ENCODE data around the gene BRSK1. TPM values are rescaled to one million over a fixed set of nuclear protein-coding genes. Genes with fewer than 3 reads are reported as not detected.

BRSK1 gene
- total RNA-seq, 6 donors from 2014 or later = 1.0 to 2.7 (median 1.1) TPM; not detected in 1

GRCh38 chr19:55333870-55334269 is 50.1 kb downstream of the BRSK1 start:
- Histone ChIP-seq H3K27ac (no peak overlapping the region), H3K9me3 (no peaks in the 10 kb centered on the region), H3K27me3 (no peaks in the 10 kb centered on the region), H3K4me3 (no peak overlapping the region), H3K4me1 (peaks cover 0 to 7% (median 4%) of the 10 kb centered on the region in 4 donors), H3K36me3 (no peaks in the 10 kb centered on the region)
- 74 to 76% methylated on average over 11 of the region's 11 CpGs for WGBS, 2 donors
- DNase-seq (no peak), ATAC-seq (ENCODE audit: low FRiP score in 2 of 2) (no peak)
- TF ChIP-seq POLR2A (IDR thresholded peaks at IDR 0.05) (no peak), CTCF (IDR thresholded peaks at IDR 0.05) (no peak), POLR2AphosphoS5 (IDR thresholded peaks at IDR 0.05) (no peak), EP300 (IDR thresholded peaks at IDR 0.05) (no peak)

DNA sequence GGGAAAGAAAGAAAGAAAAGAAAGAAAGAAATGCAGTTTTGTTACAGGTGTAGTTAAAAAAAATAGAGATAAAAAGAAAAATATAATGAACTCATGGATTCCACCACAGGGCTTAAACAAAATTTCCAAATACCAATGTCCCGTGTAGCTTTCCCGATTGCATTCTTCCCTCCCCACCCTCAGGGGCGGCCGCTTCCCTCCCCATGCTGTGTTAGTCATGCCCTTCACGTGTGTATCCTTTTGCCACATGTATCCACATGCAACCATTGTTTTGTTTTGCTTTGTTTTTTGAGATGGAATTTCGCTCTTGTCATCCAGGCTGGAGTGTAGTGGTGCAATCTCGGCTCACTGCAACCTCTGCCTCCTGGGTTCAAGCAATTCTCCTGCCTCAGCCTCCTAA is 52.3 kb downstream of the BRSK1 start:
- DNase-seq (no peak), ATAC-seq (ENCODE audit: low FRiP score in 2 of 2) (no peak)
- WGBS, 2 donors = 72 to 79% methylated on average over 7 of the region's 7 CpGs
- Histone ChIP-seq H3K27me3 (no peaks in the 10 kb centered on the region), H3K4me1 (peaks cover 12 to 19% (median 15%) of the 10 kb centered on the region in 4 donors), H3K36me3 (no peaks in the 10 kb centered on the region), H3K4me3 (no peak overlapping the region), H3K9me3 (no peaks in the 10 kb centered on the region), H3K27ac (no peak overlapping the region)
- no peak for TF ChIP-seq POLR2AphosphoS5 (IDR thresholded peaks at IDR 0.05)
- no peak for TF ChIP-seq EP300 (IDR thresholded peaks at IDR 0.05)
- no peak for TF ChIP-seq CTCF (IDR thresholded peaks at IDR 0.05)
- TF ChIP-seq POLR2A (IDR thresholded peaks at IDR 0.05) = no peak

DNA sequence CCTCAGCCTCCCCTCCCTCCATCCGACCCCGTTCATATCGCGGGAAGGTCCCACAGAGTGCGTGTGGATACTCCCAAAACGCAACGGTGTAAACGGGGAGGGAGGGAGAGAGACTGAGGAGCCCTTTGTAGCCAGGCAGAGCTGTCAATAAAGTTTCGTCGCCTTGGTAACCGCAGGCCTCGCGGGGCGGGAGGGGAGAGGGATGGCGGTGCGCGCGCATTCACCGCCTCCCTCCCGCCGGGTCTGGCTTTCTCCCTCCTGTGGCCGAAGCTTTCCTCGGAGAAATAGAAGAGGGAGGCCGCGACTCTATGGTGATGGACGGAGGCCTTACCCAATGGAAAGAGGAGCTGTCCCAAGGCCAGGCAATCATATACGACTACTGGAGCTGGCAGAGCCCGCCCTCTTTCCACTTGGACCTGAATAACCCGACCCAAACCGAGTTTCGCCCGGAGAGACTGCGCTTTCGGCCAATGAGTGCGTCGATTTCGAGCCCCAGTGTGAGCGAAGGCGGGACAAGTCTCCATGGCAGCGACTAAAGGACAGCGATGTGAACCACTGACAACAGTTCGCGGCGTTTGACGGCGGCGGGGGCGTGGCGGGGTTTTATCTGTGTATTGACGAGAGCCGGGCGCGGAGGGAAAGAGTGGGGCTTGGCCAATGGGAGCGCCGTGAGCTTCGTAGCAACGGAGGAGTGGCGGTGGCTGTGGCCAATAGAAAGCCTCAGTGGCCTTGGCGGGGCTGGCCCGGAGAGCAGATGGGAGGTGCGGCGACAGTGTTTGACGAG is 55.5 kb downstream of the BRSK1 start, which contains the start of gene KMT5C:
Gene KMT5C (plus strand): TSS at position 772 of the 784 bp plus-strand sequence. CDS start 2,061 bp downstream, outside the sequence.
- Histone ChIP-seq H3K27ac (peak within 1 kb of the TSS; percentile 92 to 94 (median 94)), H3K9me3 (no peaks in the 10 kb centered on the region), H3K4me3 (peak within 1 kb of the TSS; percentile 71 to 87 (median 80)), H3K4me1 (peaks cover 17 to 26% (median 20%) of the 10 kb centered on the region in 4 donors), H3K27me3 (no peaks in the 10 kb centered on the region), H3K36me3 (peaks cover 0 to 17% (median 14%) of the 10 kb centered on the region in 4 donors)
- DNase-seq (peak; percentile 100), ATAC-seq (ENCODE audit: low FRiP score in 2 of 2) (peak; percentile 95 to 97)
- WGBS, 2 donors = 0% methylated on average over 18 to 61 of the region's 63 CpGs
- TF ChIP-seq POLR2AphosphoS5 (IDR thresholded peaks at IDR 0.05) (peak; percentile 92 to 97), EP300 (IDR thresholded peaks at IDR 0.05) (no peak), POLR2A (IDR thresholded peaks at IDR 0.05) (peak in 2 of 4 donors; percentile 24 to 96), CTCF (IDR thresholded peaks at IDR 0.05) (peak; percentile 17 to 81 (median 64))

DNA sequence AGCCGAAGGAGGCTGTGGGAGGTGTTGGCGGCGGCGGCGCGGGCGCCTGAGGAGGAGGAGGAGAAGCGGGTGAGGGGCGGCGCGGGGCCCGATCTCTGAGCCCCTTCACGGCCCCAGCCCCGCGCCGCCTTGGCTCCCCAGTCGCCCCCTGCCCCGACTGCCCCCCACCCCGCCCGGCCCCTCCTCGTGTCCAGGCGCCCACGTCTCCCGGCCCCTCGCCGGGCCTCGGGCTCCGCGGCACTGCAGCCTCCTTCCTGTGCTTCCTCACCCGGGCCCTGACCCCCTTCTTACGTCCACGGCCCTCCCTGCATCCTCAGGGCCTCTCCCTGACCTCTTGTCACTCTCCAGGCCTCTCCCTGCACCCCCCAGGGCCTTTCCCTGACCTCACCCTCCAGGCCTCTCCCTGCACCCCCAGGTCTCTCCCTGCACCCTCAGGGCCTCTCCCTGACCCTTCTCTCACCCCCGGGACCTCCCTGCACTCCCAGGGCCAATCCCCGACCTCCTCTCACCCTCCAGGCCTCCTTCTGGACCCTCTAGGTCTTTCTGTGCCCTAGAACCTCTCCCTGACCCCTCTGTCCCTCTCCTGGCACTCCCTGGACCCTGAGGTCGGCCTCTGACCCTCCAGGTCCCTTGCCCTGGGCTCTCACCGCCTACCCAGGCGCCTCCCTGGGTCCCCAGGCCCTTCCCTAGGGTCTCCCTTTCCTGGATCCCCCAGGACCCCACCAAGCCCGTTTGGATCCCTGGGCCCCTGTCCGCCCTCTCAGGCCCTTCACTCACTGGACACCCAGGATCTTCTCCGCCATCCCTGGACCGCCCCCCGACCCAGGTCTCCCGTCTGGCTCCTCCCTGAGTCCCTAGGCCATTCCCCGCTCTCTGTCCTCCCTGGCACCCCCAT is 56.3 kb downstream of the BRSK1 start:
- H3K27ac ChIP-seq = peak overlapping the region; percentile 89 to 94 (median 91)
- H3K27me3 ChIP-seq = no peaks in the 10 kb centered on the region
- no peak for DNase-seq
- H3K9me3 ChIP-seq = no peaks in the 10 kb centered on the region
- 6 to 18% methylated on average over 12 to 35 of the region's 44 CpGs for WGBS, 2 donors
- peaks cover 17 to 26% (median 20%) of the 10 kb centered on the region in 4 donors for H3K4me1 ChIP-seq
- H3K4me3 ChIP-seq = peak overlapping the region; percentile 71 to 87 (median 80)
- TF ChIP-seq POLR2A (IDR thresholded peaks at IDR 0.05) (peak in 2 of 4 donors; percentile 47 to 69), EP300 (IDR thresholded peaks at IDR 0.05) (no peak), POLR2AphosphoS5 (IDR thresholded peaks at IDR 0.05) (no peak), CTCF (IDR thresholded peaks at IDR 0.05) (no peak)
- ATAC-seq (ENCODE audit: low FRiP score in 2 of 2) = no peak
- H3K36me3 ChIP-seq = peaks cover 0 to 24% (median 15%) of the 10 kb centered on the region in 4 donors
